Caco-2 (cell line): ENCODE data around the gene RRP15. TPM values are rescaled to one million over a fixed set of nuclear protein-coding genes. Genes with fewer than 3 reads are reported as not detected.
"Not testable (repeated sequence)": the region's sequence is repeated elsewhere in the genome, so short reads cannot be mapped to it uniquely, and the experiment has no call there.

Experiments used
- BruUV-seq: library from RNA; stranded (reverse); fragments of 400-500 nt; replicated peaks from 2 replicates; lab custom pipeline; 2021; lab: Mats Ljungman, UMichigan
- CTCF ChIA-PET: fragments of 300-600 bp; sonication (Branson Sonifier 250); formaldehyde crosslinking; loops from one replicate; lab custom pipeline; 2022; ENCODE audit warnings: antibody characterized with exemption; lab: Charles Lee
- POLR2A ChIA-PET: fragments of 300-600 bp; sonication (Branson Sonifier 250); formaldehyde crosslinking; loops from one replicate; lab custom pipeline; 2022; ENCODE audit warnings: antibody characterized with exemption; lab: Charles Lee
- DNase-seq, 2 experiments: peaks; one replicate each; pipeline versions ENCODE4 v3.0.0 to v3.0.0-alpha.2; 2020 to 2022
- H3K27me3 ChIP-seq: replicated peaks from 2 replicates; pipeline ENCODE4 v1.6.0; 2011; ENCODE audit warnings: low read length; ENCODE audit not compliant: control insufficient read depth, insufficient read depth
- H3K36me3 ChIP-seq: 2 replicates; pipeline ENCODE4 v1.5.1; 2011; ENCODE audit warnings: low read length; ENCODE audit not compliant: control insufficient read depth, insufficient read depth
- H3K4me1 ChIP-seq: fragments of 250-450 bp; sonication (Bioruptor Pico); 2 replicates; pipeline ENCODE4 v1.5.1; 2020; ENCODE audit warnings: mild to moderate bottlenecking
- H3K4me3 ChIP-seq: 2 replicates; pipeline ENCODE4 v1.5.1; 2011; ENCODE audit warnings: low read depth, mild to moderate bottlenecking, control low read depth, low read length
- H3K9me3 ChIP-seq: fragments of 250-450 bp; sonication (Bioruptor Pico); 2 replicates; pipeline ENCODE4 v1.5.1; 2020; ENCODE audit warnings: mild to moderate bottlenecking, moderate library complexity
- H3K27ac Mint-ChIP-seq: one replicate; pipeline ENCODE4 v1.8.0; 2022; ENCODE audit warnings: mixed read lengths; ENCODE audit not compliant: unreplicated experiment
- H3K27me3 Mint-ChIP-seq: one replicate; pipeline ENCODE4 v1.8.0; 2022; ENCODE audit warnings: mixed read lengths; ENCODE audit not compliant: insufficient read depth, unreplicated experiment
- H3K36me3 Mint-ChIP-seq: one replicate; pipeline ENCODE4 v1.8.0; 2022; ENCODE audit warnings: mild to moderate bottlenecking, mixed read lengths; ENCODE audit not compliant: insufficient read depth, unreplicated experiment
- H3K4me1 Mint-ChIP-seq: one replicate; pipeline ENCODE4 v1.8.0; 2022; ENCODE audit warnings: low read depth, mixed read lengths; ENCODE audit not compliant: unreplicated experiment
- H3K4me3 Mint-ChIP-seq: one replicate; pipeline ENCODE4 v1.8.0; 2022; ENCODE audit warnings: mild to moderate bottlenecking, moderate library complexity, mixed read lengths; ENCODE audit not compliant: unreplicated experiment
- H3K9me3 Mint-ChIP-seq: one replicate; pipeline ENCODE4 v1.8.0; 2022; ENCODE audit warnings: mixed read lengths; ENCODE audit not compliant: unreplicated experiment
- intact Hi-C: fragments of 100-400 bp; cut with micrococcal nuclease; formaldehyde crosslinking; loops from one replicate; pipeline ENCODE4 v1.10.0; 2022; ENCODE audit not compliant: unreplicated experiment
- total RNA-seq: library from RNA; stranded (reverse); gene quantifications from 2 replicates; pipeline ENCODE4 v1.2.3, GENCODE V29; 2022
- TF ChIP-seq, protein P1 (sequence below), 2 experiments: fragments of 200-600 bp in 1 of 2; IDR thresholded peaks; 1 replicate in 1 of 2; 2 replicates in 1 of 2; pipeline versions ENCODE4 v1.5.1 to v1.8.0; 2011 to 2022; ENCODE audit warnings: antibody characterized with exemption in 1 of 2, control low read depth in 1 of 2, inconsistent platforms in 1 of 2, low read depth in 1 of 2, low read length in 1 of 2, mild to moderate bottlenecking in 1 of 2, moderate library complexity in 1 of 2; ENCODE audit not compliant: insufficient read depth in 1 of 2, severe bottlenecking in 1 of 2, unreplicated experiment in 1 of 2

The RRP15 gene
- total RNA-seq, 1 experiment from 2014 or later: 44.5 TPM

DNA sequence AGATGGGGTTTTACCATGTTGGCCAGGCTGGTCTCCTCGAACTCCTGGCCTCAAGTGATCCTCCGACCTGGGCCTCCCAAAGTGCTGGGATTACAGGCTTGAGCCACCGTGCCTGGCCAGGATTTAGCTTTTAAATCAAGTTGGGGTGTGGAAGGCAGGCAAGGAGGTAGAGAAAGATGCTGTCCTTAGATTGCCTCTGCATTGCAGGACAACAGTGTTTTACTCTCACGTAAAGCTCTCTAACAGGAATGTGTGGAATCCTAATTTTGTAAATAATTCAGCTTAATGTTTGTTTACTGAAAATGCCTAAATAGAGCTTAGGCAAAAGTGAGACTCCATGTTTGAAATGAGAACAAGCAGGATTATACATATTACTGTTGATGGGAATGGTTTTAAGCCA, 30.5 kb downstream of the RRP15 start:
- intact Hi-C loops: no loop called here
- H3K36me3 ChIP-seq: no peaks in the 10 kb centered on the region
- no peaks in the 10 kb centered on the region for H3K9me3 ChIP-seq
- H3K4me1 ChIP-seq: no peaks in the 10 kb centered on the region
- TF ChIP-seq, protein P1, sequence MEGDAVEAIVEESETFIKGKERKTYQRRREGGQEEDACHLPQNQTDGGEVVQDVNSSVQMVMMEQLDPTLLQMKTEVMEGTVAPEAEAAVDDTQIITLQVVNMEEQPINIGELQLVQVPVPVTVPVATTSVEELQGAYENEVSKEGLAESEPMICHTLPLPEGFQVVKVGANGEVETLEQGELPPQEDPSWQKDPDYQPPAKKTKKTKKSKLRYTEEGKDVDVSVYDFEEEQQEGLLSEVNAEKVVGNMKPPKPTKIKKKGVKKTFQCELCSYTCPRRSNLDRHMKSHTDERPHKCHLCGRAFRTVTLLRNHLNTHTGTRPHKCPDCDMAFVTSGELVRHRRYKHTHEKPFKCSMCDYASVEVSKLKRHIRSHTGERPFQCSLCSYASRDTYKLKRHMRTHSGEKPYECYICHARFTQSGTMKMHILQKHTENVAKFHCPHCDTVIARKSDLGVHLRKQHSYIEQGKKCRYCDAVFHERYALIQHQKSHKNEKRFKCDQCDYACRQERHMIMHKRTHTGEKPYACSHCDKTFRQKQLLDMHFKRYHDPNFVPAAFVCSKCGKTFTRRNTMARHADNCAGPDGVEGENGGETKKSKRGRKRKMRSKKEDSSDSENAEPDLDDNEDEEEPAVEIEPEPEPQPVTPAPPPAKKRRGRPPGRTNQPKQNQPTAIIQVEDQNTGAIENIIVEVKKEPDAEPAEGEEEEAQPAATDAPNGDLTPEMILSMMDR (IDR thresholded peaks at IDR 0.05; ENCODE audit: insufficient read depth in 1 of 2, low read depth in 1 of 2, low read length in 1 of 2, severe bottlenecking in 1 of 2, unreplicated experiment in 1 of 2): no peak
- no peak overlapping the region for H3K4me3 ChIP-seq
- CTCF ChIA-PET: no interaction called here
- no peaks in the 10 kb centered on the region for H3K27me3 ChIP-seq
- Mint-ChIP-seq H3K4me3 (no peak overlapping the region), H3K27me3 (no peaks in the 10 kb centered on the region), H3K4me1 (peaks cover 6% of the 10 kb centered on the region), H3K9me3 (no peaks in the 10 kb centered on the region), H3K27ac (no peak overlapping the region), H3K36me3 (no peaks in the 10 kb centered on the region)
- BruUV-seq: no TSS peak
- POLR2A ChIA-PET: no interaction called here
- DNase-seq: no peak

DNA sequence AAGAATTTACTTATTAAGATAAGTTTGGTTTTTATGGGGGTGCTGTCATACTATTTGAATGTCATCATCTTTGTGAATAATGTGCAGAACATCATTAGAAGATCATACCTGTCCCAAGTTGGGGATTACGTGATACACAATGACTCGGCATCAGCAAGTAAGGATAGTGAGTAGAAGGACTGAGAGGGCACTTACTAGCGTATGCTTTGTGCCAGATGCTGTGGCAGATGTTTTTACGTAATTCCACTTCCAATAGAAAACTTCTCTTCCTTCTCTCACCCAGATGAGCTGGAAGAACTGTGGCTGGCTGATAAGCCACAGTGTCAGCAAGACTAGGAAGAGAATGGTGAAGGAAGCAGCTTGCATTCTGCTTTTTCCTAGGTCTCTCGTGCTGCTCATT, 32.0 kb downstream of the RRP15 start:
- Histone ChIP-seq H3K9me3 (no peaks in the 10 kb centered on the region), H3K4me3 (no peak overlapping the region), H3K4me1 (no peaks in the 10 kb centered on the region), H3K27me3 (no peaks in the 10 kb centered on the region), H3K36me3 (no peaks in the 10 kb centered on the region)
- Mint-ChIP-seq H3K4me3 (no peak overlapping the region), H3K4me1 (peaks cover 6% of the 10 kb centered on the region), H3K9me3 (no peaks in the 10 kb centered on the region), H3K27ac (no peak overlapping the region), H3K27me3 (no peaks in the 10 kb centered on the region), H3K36me3 (no peaks in the 10 kb centered on the region)
- intact Hi-C loops: no loop called here
- TF ChIP-seq, protein P1 (IDR thresholded peaks at IDR 0.05; ENCODE audit: insufficient read depth in 1 of 2, low read depth in 1 of 2, low read length in 1 of 2, severe bottlenecking in 1 of 2, unreplicated experiment in 1 of 2): no peak
- CTCF ChIA-PET: no interaction called here
- DNase-seq: no peak
- POLR2A ChIA-PET: no interaction called here
- BruUV-seq: no TSS peak

DNA sequence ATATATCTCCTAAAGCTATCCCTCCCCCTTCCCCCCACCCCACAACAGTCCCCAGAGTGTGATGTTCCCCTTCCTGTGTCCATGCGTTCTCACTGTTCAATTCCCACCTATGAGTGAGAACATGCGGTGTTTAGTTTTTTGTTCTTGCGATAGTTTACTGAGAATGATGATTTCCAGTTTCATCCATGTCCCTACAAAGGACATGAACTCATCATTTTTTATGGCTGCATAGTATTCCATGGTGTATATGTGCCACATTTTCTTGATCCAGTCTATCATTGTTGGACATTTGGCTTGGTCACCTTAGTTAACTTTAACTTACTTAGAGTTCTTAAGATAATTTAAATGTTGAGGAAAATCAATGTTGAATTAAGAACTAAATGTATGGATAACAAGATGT, 35.1 kb downstream of the RRP15 start:
- CTCF ChIA-PET: not testable (repeated sequence)

DNA sequence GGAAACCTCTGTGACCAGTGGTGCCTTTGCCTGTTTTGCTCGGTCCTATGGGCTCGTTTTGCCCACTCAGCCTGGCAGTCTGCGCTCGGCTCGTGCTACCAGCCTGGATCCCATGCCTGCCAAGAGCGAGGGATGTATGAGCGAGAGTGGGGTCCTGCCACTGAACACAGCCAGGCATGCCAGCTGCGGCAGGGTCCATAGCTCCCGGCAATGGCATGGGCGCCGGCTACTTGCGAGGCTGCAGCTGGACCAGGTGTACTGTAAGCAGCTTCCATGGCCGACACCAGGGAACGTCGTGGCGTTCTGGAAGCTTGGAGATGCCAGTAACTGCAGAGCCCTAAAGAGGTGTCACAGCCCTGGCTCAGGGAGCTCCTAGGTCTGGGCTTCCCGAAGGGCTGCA, 37.7 kb downstream of the RRP15 start:
- CTCF ChIA-PET: no interaction called here
- BruUV-seq: no TSS peak

More for the DNA sequence above, 35.1 kb downstream of the RRP15 start:
- H3K9me3 ChIP-seq, H3K4me3 ChIP-seq, H3K4me3 Mint-ChIP-seq, H3K27me3 ChIP-seq, H3K4me1 ChIP-seq, intact Hi-C loops, H3K36me3 ChIP-seq, DNase-seq, H3K4me1 Mint-ChIP-seq, H3K27ac Mint-ChIP-seq, BruUV-seq, POLR2A ChIA-PET, H3K27me3 Mint-ChIP-seq, H3K9me3 Mint-ChIP-seq: not testable (repeated sequence)
- peaks cover 18% of the 10 kb centered on the region for H3K36me3 Mint-ChIP-seq

More for the DNA sequence above, 37.7 kb downstream of the RRP15 start:
- H3K9me3 Mint-ChIP-seq: no peaks in the 10 kb centered on the region
- Histone ChIP-seq H3K36me3 (0 out of 2 replicates have a peak, but pooled peaks cover 1% of the 10 kb centered on the region), H3K4me1 (no peaks in the 10 kb centered on the region), H3K9me3 (no peaks in the 10 kb centered on the region), H3K4me3 (no peak overlapping the region), H3K27me3 (no peaks in the 10 kb centered on the region)
- peak overlapping the region; percentile 45 for H3K27ac Mint-ChIP-seq
- peaks cover 18% of the 10 kb centered on the region for H3K36me3 Mint-ChIP-seq
- intact Hi-C loops: no loop called here
- no peak overlapping the region for H3K4me3 Mint-ChIP-seq
- POLR2A ChIA-PET: no interaction called here
- TF ChIP-seq, protein P1 (IDR thresholded peaks at IDR 0.05; ENCODE audit: insufficient read depth in 1 of 2, low read depth in 1 of 2, low read length in 1 of 2, severe bottlenecking in 1 of 2, unreplicated experiment in 1 of 2): no peak
- no peaks in the 10 kb centered on the region for H3K4me1 Mint-ChIP-seq
- no peaks in the 10 kb centered on the region for H3K27me3 Mint-ChIP-seq
- no peak for DNase-seq
